H7 (cell line): ENCODE measurements around the gene PBX1. TPM values are rescaled to one million over a fixed set of nuclear protein-coding genes. Genes with fewer than 3 reads are reported as not detected.
"Not testable (repeated sequence)": the region's sequence is repeated elsewhere in the genome, so short reads cannot be mapped to it uniquely, and the experiment has no call there.

Experiments
- DNase-seq: peaks from one replicate; pipeline ENCODE4 v3.0.0; 2012
- H3K27me3 ChIP-seq: 2 replicates; pipeline ENCODE4 v1.6.0; 2011; ENCODE audit warnings: mild to moderate bottlenecking, low read length; ENCODE audit not compliant: control insufficient read depth, insufficient read depth
- H3K36me3 ChIP-seq: replicated peaks from 2 replicates; pipeline ENCODE4 v1.5.1; 2011; ENCODE audit warnings: low read length; ENCODE audit not compliant: control insufficient read depth, insufficient read depth
- H3K4me3 ChIP-seq: 2 replicates; pipeline ENCODE4 v1.5.1; 2011; ENCODE audit warnings: low read depth, mild to moderate bottlenecking, control low read depth, low read length, moderate library complexity; ENCODE audit not compliant: insufficient read depth
- total RNA-seq: library from RNA; depleted of rRNA; stranded (reverse); fragments of >200 nt; shearing (Covaris generic); gene quantifications from 2 replicates; pipeline ENCODE4 v1.2.3, GENCODE V29; 2014

PBX1 gene
- total RNA-seq, 1 experiment from 2014 or later, result 70.5 TPM

DNA sequence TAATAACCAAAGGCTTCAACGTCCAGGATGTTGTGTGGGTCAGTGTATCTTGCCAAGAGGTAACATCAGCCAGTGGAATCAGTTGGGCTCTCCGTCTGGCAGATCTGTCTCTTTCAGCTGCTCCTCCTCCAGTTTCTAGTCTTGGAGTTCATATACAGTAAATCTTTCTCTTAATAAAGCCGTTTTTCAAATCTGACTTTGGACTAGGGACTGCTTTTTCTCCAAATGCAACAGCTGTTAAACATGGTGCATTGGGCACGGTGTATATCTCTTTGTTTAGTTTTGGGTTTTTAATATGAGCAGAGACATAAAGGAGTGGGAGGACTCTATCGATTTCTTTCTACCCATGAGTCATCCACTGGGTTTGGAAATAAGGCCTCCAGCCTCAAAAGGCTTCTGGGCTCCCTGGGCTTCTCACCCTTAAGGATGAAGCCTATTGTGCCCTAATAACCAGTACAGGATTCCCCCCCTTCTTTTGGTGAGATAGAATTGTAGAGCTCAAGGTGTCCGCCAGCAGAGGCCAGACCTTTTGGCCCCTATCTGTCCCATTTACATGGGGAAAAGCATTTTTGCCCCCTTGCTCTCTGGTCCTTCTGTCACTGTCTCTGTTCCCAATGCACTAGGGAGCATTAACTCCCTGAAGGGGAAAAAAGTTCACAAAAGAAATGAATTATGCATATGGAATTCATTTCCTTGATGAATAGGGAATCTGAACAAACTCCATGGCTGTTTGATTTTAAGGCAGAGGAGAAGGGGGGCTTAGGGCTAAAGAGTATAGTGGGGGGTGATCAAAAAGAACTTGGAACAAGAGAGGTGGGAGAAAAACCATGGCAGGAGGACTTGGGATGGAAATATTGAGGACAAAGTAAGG is 86.0 kb downstream of the PBX1 start:
- Histone ChIP-seq H3K27me3 (no peaks in the 10 kb centered on the region), H3K4me3 (no peak overlapping the region), H3K36me3 (no peaks in the 10 kb centered on the region; the same call in 1 of the 2 replicates)
- DNase-seq, result no peak

DNA sequence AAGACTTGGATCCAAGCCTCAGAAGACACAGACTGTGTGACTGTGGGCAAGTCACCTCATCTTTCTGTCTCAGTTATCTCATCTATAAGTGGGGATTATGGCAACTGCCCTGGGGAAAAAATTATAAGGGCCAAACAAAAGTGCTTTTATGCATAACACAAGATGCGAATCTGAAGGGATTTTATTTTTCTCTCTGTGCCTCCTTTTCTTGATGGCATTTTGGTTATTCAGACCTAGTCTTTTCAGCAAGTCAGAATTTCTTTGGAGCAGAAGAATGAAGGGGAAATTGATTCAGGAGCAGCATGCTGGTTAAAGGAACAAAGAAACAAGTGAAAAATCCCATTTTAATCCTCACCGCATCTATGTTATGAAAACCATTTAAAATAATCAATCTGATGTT is 86.9 kb downstream of the PBX1 start:
- no peak for DNase-seq
- Histone ChIP-seq H3K27me3 (no peaks in the 10 kb centered on the region), H3K4me3 (no peak overlapping the region), H3K36me3 (no peaks in the 10 kb centered on the region; the same call in 1 of the 2 replicates)

DNA sequence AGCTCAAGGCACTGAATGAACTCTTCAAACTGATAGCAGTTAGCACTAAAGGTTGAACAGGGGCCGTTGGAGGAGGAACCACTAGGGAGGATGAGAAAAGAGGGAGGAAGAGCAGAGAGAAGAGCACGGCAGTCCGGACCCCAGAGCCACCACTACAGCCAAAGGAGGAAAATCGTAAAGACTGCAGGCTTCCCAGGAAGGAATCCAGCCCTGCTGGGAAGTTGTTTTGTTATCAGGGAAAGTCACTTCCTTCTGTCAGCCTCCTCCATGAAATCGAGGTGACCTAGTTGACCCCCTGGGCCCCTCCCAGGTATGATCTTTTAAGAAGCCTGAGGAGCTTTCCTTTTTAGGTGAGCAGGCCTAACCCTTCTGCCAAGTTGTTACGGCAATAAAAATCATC is 88.2 kb downstream of the PBX1 start:
- Histone ChIP-seq H3K36me3 (no peaks in the 10 kb centered on the region), H3K4me3 (no peak overlapping the region), H3K27me3 (no peaks in the 10 kb centered on the region)
- peak; percentile 47 for DNase-seq

DNA sequence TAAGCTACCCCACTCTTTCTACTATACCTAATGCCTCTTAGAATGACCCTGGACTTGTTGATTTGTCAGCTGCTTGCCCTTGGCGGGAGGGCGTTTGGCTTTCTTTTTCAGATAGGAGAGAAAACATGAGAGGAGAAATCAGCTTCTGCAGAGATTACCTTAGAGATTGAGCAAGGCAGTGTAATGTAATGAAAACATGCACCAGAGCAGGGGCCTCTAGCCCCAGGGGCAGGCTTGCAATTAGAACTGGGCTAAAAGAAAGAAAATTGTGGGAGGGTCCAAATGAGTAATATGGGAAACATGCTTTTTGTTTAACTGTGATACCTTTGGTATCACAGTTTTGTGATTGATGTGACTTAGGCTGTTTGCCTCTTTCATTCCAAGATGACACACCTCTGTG is 89.7 kb downstream of the PBX1 start:
- DNase-seq, result no peak
- no peak overlapping the region for H3K4me3 ChIP-seq
- no peaks in the 10 kb centered on the region for H3K36me3 ChIP-seq
- H3K27me3 ChIP-seq, result no peaks in the 10 kb centered on the region

DNA sequence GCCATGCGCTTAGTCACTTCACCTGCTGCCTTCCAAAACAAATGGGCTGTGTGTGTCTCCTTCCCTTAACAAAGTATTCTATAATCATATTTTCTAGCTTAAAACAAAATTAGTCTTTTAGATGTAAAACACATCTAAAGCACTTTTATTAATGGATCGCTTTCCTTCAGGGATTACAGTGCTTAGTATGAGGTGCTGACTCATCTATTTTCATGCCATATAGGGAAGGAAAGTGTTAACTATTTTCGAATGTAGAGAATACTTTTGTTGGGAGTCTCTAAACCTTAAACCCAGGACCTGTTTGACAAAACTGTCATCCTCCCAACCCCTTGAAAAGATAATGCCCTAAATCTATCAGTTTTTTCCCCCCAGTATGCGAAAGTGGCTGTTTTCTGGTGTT is 90.2 kb downstream of the PBX1 start:
- Histone ChIP-seq H3K4me3 (no peak overlapping the region), H3K27me3 (no peaks in the 10 kb centered on the region), H3K36me3 (no peaks in the 10 kb centered on the region)
- DNase-seq, result no peak

DNA sequence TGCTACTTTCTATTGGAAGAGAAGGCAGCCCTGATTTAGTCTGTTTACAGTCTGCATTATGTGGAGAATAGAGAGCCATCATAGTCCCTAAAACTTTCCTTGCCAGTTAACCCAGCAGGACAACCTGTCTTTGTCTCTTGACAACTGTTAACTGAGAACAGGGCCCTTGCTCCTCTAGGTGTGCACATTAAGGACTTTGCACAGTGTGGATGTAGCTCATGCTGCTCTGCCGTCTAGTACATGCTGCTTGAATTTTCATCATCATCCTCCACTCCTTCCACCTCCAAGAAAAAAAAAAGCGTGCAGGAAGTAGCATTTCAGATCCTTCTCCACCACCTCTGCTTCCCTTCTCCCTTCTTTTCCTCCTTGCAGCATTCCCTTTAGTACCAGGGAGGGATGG is 91.5 kb downstream of the PBX1 start:
- Histone ChIP-seq H3K4me3 (no peak overlapping the region), H3K36me3 (no peaks in the 10 kb centered on the region), H3K27me3 (no peaks in the 10 kb centered on the region)
- no peak for DNase-seq

DNA sequence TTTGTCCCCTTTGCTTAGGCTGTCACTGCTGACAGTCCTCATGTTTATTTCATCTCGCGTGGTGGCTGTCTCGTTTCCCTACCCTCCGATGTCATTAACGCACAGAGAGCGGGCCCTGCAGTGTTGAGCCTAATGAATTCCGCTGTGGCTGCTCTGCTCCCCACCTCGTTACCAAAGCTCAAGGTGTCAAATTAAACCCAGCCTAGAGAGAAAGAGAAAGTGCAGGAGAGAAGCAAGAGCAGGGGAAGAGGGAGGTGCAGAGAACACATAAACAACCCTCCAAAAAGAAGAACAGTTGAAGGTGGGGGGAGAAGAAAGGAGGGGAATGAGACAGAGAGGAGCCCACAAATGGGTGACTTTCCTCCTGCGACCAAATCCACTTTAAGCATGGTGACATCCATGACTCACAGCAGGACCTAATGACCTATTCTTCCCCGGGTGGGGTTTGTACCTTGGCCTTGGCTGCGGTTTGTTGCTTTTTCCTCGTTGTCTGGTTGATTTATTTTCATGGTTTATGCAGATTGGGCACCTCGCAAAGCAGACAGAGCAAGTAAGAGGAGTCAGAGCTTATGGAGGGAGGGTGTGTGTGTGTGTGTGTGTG is 92.5 kb downstream of the PBX1 start:
- Histone ChIP-seq H3K36me3 (no peaks in the 10 kb centered on the region), H3K4me3 (no peak overlapping the region), H3K27me3 (no peaks in the 10 kb centered on the region)
- no peak for DNase-seq

DNA sequence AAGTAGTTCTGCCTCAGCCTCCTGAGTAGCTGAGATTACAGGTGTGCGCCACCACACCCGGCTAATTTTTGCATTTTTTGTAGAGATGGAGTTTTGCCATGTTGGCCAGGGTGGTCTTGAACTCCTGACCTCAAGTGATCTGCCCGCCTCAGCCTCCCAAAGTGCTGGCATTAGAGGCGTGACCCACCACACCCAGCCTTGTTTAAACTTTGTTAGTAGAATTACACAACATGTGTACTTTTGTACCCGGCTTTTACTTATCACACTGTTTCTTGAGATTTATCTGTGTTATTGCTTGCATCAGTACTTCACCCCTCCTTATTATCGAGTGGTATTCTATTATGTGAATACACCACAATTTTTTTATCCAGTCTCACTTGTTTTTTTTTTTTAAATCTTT is 94.0 kb downstream of the PBX1 start:
- not testable (repeated sequence) for H3K27me3 ChIP-seq, H3K4me3 ChIP-seq, DNase-seq, H3K36me3 ChIP-seq

DNA sequence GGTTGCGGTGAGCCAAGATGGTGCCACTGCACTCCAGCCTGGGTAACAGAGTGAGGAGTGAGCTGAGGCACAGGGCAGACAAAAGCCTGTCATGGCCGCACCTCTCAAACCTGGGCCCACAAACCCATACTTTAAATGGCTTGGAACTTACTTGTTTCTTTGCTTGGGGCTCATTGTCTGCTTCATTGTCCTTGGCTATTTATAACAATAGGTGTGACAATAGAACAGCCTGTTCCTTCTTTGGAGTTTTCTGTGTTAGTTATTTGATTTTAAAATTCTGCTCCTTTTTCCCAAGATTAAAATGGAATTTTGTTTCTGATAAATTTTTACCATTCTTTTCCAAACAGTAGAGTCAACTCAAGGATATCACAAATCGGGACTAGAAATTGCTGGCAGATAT is 94.7 kb downstream of the PBX1 start:
- H3K27me3 ChIP-seq, result no peaks in the 10 kb centered on the region
- no peak for DNase-seq
- H3K4me3 ChIP-seq, result no peak overlapping the region
- no peaks in the 10 kb centered on the region for H3K36me3 ChIP-seq

DNA sequence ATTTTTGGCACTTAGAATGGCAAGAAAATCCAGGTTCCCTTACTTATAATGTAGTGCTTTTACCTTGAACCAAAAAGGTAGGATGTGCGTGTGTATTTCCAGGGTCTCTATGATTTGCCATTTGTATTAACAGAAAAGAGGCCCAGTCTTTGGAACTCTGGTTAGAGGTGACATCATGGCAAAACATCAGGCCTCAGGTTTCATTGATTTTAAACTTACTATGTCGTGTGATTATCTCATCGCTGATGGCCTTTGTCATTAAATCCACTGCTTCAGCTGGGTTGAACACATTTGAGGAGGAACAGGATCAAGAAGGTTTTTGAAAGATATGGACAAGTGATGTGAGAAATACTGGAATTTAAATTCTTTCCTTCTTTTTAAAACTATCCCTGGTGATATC is 95.2 kb downstream of the PBX1 start:
- Histone ChIP-seq H3K36me3 (no peaks in the 10 kb centered on the region), H3K27me3 (no peaks in the 10 kb centered on the region), H3K4me3 (no peak overlapping the region)
- no peak for DNase-seq

DNA sequence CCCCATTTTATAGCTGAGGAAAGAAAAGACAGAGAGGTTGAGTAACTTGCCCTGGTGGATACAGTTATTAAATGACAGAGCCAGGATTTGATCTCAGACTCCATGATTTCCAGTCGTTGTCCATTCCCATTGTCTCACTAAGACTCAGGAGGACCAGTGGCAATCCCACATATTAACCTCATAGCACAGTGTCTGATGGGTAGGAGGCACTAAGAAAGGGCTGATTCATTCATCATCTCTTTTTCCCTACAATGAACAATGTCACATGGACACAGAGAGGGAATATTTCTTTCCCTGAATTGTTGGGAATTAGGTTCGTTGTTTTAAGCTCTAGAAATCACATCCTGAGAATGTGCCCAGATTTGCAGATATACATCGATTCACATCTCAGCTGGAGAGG is 99.9 kb downstream of the PBX1 start:
- DNase-seq, result no peak
- no peaks in the 10 kb centered on the region for H3K36me3 ChIP-seq
- H3K27me3 ChIP-seq, result no peaks in the 10 kb centered on the region
- no peak overlapping the region for H3K4me3 ChIP-seq

DNA sequence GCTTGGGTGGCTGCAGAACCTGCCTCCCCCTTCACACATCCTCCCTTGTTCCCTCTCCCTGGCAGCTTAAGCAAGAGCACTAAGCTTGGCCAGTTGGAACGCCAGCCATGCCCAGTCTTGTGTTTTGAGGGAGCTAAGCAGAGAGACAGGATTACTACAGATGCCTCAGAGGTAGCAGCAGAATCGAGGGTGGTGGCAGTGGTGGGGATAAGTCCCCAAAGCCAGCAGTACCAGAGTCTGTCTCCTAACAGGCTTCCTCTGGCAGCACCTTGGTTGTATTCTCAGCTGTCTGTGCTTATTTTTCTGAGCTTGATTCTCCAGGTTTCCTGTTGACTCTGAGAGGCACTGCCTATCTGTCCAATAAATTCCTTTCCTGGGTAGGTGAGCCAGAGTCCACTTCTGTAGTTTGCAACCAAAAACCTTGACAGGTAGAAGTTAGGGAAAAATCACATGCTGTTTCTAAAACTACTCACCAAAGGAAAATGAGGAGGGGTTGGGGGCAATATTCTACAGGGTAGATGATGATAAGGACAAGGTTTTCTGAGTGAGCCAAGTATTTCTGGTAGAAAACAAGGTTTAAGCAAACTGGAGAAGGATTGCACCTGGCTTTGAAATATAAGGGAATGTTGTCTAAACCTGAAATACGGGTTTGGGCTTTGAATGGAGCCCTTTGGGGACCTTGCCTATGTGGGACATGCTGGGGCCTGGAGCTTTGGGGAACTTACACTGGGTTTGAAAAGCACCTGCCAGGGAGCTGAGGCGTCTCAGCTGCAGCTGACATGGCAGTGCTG is 100.8 kb downstream of the PBX1 start:
- no peak for DNase-seq
- H3K27me3 ChIP-seq, result no peaks in the 10 kb centered on the region
- H3K36me3 ChIP-seq, result no peaks in the 10 kb centered on the region
- no peak overlapping the region for H3K4me3 ChIP-seq

DNA sequence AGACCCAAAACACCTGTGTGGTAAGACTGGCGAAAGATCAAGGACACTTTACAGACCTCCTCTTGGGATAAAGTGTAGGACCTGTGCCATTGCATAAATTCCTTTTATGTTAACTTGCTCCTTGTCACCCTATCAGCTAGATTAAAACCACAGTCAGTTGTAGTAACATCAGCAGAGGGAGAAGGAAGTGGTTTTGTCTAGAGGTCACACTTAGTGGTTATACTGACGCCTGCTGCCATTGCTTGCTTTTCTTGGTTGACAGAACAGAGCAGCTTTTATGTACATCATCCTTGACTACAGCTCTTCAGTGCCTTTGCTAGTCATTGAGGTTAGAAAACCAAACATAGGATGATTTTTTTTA is 101.4 kb downstream of the PBX1 start:
- Histone ChIP-seq H3K4me3 (no peak overlapping the region), H3K27me3 (no peaks in the 10 kb centered on the region), H3K36me3 (no peaks in the 10 kb centered on the region)
- DNase-seq, result no peak

DNA sequence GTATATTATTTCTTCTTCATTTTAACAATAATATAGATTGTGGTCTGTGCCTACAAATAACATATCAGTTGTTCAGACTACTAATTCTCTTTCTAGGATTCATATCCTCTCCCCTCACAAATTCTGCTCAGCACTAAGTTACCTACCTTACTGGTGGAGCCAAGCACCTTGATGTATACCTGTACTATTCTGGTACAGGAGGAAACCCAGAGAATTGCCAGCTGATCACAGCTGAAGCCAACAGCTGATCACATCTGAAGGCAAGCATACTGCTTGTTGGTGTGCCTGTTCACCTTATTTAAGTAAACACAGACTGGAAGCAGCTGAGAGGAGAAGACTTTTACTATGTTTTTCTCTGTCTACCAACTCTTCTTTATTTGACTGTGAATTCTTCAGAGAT is 101.8 kb downstream of the PBX1 start:
- H3K36me3 ChIP-seq, result no peaks in the 10 kb centered on the region
- no peak overlapping the region for H3K4me3 ChIP-seq
- no peak for DNase-seq
- H3K27me3 ChIP-seq, result no peaks in the 10 kb centered on the region

DNA sequence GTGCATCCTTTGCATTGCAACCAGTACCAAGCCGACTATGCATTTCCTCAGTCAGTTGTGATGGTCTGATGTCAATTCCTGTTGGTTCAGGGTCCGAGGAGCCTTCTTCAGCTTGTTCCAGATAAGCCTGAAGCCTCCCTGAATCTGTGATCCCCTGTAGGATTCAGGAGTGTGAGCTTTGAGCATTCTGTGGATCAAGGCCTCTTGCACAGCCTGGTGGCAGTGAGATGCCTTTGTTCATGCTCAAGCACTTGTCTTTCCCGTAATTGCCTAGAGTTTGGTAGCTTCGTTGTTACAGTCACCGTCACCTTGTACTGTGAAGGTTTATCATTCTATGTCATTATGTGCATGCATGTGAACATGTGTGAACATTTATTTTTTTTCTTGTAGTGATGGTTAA is 103.5 kb downstream of the PBX1 start:
- DNase-seq, result no peak
- no peak overlapping the region for H3K4me3 ChIP-seq
- H3K36me3 ChIP-seq, result no peaks in the 10 kb centered on the region
- H3K27me3 ChIP-seq, result no peaks in the 10 kb centered on the region
